HepG2 (cell line): ENCODE results near the gene LRTM2. TPM values are rescaled to one million over a fixed set of nuclear protein-coding genes. Genes with fewer than 3 reads are reported as not detected.
A peak's percentile ranks its signal among the peaks of the same experiment; 100 is the strongest.

ENCODE experiments used
- ARHGAP35 ChIP-seq: sonication (generic); formaldehyde crosslinking; IDR thresholded peaks from 2 replicates; pipeline ENCODE4 v1.9.0; 2022; ENCODE audit warnings: mild to moderate bottlenecking, inconsistent platforms, moderate library complexity, missing genetic modification reagents, borderline replicate concordance
- CAMTA2 ChIP-seq: sonication (generic); formaldehyde crosslinking; IDR thresholded peaks from 2 replicates; pipeline ENCODE4 v1.4.0; 2020; ENCODE audit warnings: mild to moderate bottlenecking, missing genetic modification reagents, borderline replicate concordance
- GZF1 ChIP-seq: sonication (generic); formaldehyde crosslinking; IDR thresholded peaks from 2 replicates; pipeline ENCODE4 v1.5.1; 2020; ENCODE audit warnings: mild to moderate bottlenecking, missing genetic modification reagents
- KLF15 ChIP-seq: sonication (generic); formaldehyde crosslinking; IDR thresholded peaks from 2 replicates; pipeline ENCODE4 v1.8.1; 2023; ENCODE audit warnings: borderline replicate concordance, mild to moderate bottlenecking, inconsistent platforms, missing genetic modification reagents, mixed read lengths
- MBNL3 ChIP-seq: fragments of 250-450 bp; sonication (Bioruptor Pico); conservative IDR thresholded peaks from 2 replicates; pipeline ENCODE4 v1.8.0; 2022; ENCODE audit warnings: mild to moderate bottlenecking, inconsistent platforms
- MED8 ChIP-seq: sonication (generic); formaldehyde crosslinking; IDR thresholded peaks from 2 replicates; pipeline ENCODE4 v1.8.1; 2023; ENCODE audit warnings: mild to moderate bottlenecking, missing genetic modification reagents; ENCODE audit not compliant: insufficient replicate concordance
- REL ChIP-seq: sonication (generic); formaldehyde crosslinking; conservative IDR thresholded peaks from 2 replicates; pipeline ENCODE4 v1.8.0; 2022; ENCODE audit warnings: mild to moderate bottlenecking, missing genetic modification reagents, moderate library complexity
- SOX6 ChIP-seq, 2 experiments: fragments of 450-650 bp in 1 of 2; sonication (generic) in 1 of 2; formaldehyde crosslinking in 1 of 2; IDR thresholded peaks; 2 replicates each; pipeline versions ENCODE4 v1.4.0 to v1.6.1; 2017 to 2020; ENCODE audit warnings: antibody characterized with exemption in 1 of 2, mild to moderate bottlenecking in 1 of 2, missing genetic modification reagents in 1 of 2
- STAT5B ChIP-seq: sonication (generic); formaldehyde crosslinking; IDR thresholded peaks from 2 replicates; pipeline ENCODE4 v1.4.0; 2020; ENCODE audit warnings: missing genetic modification reagents
- THYN1 ChIP-seq: sonication (generic); formaldehyde crosslinking; IDR thresholded peaks from 2 replicates; pipeline ENCODE4 v1.8.1; 2023; ENCODE audit warnings: low read depth, mild to moderate bottlenecking, moderate library complexity, missing genetic modification reagents, borderline replicate concordance
- TSC22D2 ChIP-seq: sonication (generic); formaldehyde crosslinking; IDR thresholded peaks from 2 replicates; pipeline ENCODE4 v1.5.1; 2020; ENCODE audit warnings: missing genetic modification reagents, mild to moderate bottlenecking, borderline replicate concordance
- XRCC5 ChIP-seq: fragments of 200-400 bp; formaldehyde crosslinking; optimal IDR thresholded peaks from 2 replicates; pipeline ENCODE3; 2017; ENCODE audit warnings: mild to moderate bottlenecking, low read length
- ZNF605 ChIP-seq: sonication (generic); formaldehyde crosslinking; IDR thresholded peaks from 2 replicates; pipeline ENCODE4 v1.8.0; 2022; ENCODE audit warnings: mild to moderate bottlenecking, missing genetic modification reagents
- ZNF747 ChIP-seq: sonication (generic); formaldehyde crosslinking; IDR thresholded peaks from 2 replicates; pipeline ENCODE4 v1.8.1; 2023; ENCODE audit warnings: missing genetic modification reagents, mild to moderate bottlenecking, borderline replicate concordance
- ZNF772 ChIP-seq: sonication (generic); formaldehyde crosslinking; IDR thresholded peaks from 2 replicates; pipeline ENCODE4 v1.5.0; 2020; ENCODE audit warnings: mild to moderate bottlenecking, missing genetic modification reagents
- polyA plus RNA-seq, 8 experiments: library from polyadenylated mRNA; depleted of rRNA in 3 of 8; stranded (reverse) in 7 of 8; unstranded in 1 of 8; fragments of >200 nt; fragmentation: Illumina TruSeq in 4 of 8; extraction: Trizol in 4 of 8; gene quantifications; 2 replicates each; pipeline versions ENCODE4 v1.2.1 to v1.2.3, GENCODE V29; 2011 to 2016; ENCODE audit warnings: low read depth in 4 of 8, missing spikeins in 1 of 8, mixed read lengths in 1 of 8; ENCODE audit not compliant: insufficient read depth in 1 of 8
- total RNA-seq, 5 experiments: library from RNA; depleted of rRNA; stranded (reverse); fragments of >200 nt; fragmentation: Illumina TruSeq; extraction: Trizol; gene quantifications; 2 replicates each; pipeline ENCODE4 v1.2.3, GENCODE V29; 2016; ENCODE audit warnings: low read depth in 1 of 5
- TF ChIP-seq, protein P1 (sequence below): IDR thresholded peaks from 2 replicates; pipeline ENCODE4 v1.6.1; 2016; ENCODE audit warnings: low read depth
- TF ChIP-seq, protein P2 (sequence below): sonication (generic); formaldehyde crosslinking; conservative IDR thresholded peaks from 2 replicates; pipeline ENCODE4 v1.4.0; 2020; ENCODE audit warnings: mild to moderate bottlenecking, missing genetic modification reagents, moderate library complexity
- TF ChIP-seq, protein P3 (sequence below): IDR thresholded peaks from 2 replicates; pipeline ENCODE4 v1.6.1; 2018; ENCODE audit warnings: missing genetic modification reagents
- TF ChIP-seq, protein P4 (sequence below): sonication (generic); formaldehyde crosslinking; IDR thresholded peaks from 2 replicates; pipeline ENCODE4 v1.5.0; 2020; ENCODE audit warnings: mild to moderate bottlenecking, missing genetic modification reagents

Gene LRTM2
- total and polyA plus RNA-seq, 2 of the 13 experiments (the other 11 are each of a cell fraction or from before 2014, with no cell fraction given) = 0.09 TPM; not detected in 1

DNA sequence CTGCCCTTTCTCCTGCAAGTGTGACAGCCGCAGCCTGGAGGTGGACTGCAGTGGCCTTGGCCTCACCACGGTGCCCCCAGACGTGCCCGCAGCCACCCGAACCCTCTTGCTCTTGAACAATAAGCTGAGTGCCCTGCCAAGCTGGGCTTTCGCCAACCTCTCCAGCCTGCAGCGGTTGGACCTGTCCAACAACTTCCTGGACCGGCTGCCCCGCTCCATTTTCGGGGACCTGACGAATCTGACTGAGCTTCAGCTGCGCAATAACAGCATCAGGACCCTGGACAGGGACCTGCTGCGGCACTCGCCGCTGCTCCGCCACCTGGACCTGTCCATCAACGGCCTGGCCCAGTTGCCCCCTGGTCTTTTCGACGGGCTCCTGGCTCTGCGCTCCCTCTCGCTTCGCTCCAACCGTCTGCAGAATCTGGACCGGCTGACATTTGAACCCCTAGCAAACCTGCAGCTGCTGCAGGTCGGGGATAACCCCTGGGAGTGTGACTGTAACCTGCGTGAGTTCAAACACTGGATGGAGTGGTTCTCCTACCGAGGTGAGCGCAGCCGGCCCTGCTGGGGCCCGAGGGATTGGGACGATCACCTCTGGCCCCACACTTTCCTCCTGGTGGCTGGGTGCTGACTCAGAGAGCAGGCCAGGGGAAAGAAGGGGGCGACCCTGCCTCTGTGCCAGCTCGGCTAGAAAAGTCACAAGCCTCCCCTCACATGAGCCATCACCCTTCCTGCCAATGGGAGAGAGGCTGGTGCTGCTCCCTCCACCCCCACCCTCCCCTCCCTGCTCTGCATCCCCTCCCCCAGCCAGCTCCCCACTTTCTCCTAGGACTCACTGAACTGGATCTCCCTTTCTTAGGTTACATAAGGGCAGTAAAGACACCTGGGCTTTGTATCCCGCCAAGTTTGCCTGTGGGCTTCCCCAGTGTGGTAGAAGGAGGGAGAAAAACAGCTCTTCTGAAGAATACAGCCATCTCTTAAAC is 10.9 kb downstream of the LRTM2 start (continued):
- TF ChIP-seq, protein P1, sequence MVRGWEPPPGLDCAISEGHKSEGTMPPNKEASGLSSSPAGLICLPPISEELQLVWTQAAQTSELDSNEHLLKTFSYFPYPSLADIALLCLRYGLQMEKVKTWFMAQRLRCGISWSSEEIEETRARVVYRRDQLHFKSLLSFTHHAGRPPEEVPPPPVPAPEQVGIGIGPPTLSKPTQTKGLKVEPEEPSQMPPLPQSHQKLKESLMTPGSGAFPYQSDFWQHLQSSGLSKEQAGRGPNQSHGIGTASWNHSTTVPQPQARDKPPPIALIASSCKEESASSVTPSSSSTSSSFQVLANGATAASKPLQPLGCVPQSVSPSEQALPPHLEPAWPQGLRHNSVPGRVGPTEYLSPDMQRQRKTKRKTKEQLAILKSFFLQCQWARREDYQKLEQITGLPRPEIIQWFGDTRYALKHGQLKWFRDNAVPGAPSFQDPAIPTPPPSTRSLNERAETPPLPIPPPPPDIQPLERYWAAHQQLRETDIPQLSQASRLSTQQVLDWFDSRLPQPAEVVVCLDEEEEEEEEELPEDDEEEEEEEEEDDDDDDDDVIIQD (CRISPR knock-in tag) = peak; percentile 52; the same call in 1 of the 2 replicates
- TF ChIP-seq THYN1 (CRISPR knock-in tag) (no peak), GZF1 (no peak), CAMTA2 (peak; percentile 76; the same call in 1 of the 2 replicates), SOX6 (IDR thresholded peaks at IDR 0.05) (no peak), SOX6 (CRISPR knock-in tag; IDR thresholded peaks at IDR 0.05) (0 out of 2 replicates have a peak, but pooled peaks have one; percentile 19), MBNL3 (CRISPR knock-in tag) (no peak), KLF15 (CRISPR knock-in tag) (peak; percentile 90), XRCC5 (peak; percentile 78), MED8 (CRISPR knock-in tag) (no peak), ZNF772 (peak; percentile 72; the same call in 1 of the 2 replicates), ZNF605 (peak; percentile 93), TSC22D2 (CRISPR knock-in tag) (peak; percentile 96), STAT5B (CRISPR knock-in tag) (0 out of 2 replicates have a peak, but pooled peaks have one; percentile 75), ARHGAP35 (peak; percentile 77; the same call in 1 of the 2 replicates), REL (no peak), ZNF747 (CRISPR knock-in tag) (peak; percentile 58; the same call in 1 of the 2 replicates)
- TF ChIP-seq, protein P2, sequence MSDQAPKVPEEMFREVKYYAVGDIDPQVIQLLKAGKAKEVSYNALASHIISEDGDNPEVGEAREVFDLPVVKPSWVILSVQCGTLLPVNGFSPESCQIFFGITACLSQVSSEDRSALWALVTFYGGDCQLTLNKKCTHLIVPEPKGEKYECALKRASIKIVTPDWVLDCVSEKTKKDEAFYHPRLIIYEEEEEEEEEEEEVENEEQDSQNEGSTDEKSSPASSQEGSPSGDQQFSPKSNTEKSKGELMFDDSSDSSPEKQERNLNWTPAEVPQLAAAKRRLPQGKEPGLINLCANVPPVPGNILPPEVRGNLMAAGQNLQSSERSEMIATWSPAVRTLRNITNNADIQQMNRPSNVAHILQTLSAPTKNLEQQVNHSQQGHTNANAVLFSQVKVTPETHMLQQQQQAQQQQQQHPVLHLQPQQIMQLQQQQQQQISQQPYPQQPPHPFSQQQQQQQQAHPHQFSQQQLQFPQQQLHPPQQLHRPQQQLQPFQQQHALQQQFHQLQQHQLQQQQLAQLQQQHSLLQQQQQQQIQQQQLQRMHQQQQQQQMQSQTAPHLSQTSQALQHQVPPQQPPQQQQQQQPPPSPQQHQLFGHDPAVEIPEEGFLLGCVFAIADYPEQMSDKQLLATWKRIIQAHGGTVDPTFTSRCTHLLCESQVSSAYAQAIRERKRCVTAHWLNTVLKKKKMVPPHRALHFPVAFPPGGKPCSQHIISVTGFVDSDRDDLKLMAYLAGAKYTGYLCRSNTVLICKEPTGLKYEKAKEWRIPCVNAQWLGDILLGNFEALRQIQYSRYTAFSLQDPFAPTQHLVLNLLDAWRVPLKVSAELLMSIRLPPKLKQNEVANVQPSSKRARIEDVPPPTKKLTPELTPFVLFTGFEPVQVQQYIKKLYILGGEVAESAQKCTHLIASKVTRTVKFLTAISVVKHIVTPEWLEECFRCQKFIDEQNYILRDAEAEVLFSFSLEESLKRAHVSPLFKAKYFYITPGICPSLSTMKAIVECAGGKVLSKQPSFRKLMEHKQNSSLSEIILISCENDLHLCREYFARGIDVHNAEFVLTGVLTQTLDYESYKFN (CRISPR knock-in tag) = no peak
- TF ChIP-seq, protein P3, sequence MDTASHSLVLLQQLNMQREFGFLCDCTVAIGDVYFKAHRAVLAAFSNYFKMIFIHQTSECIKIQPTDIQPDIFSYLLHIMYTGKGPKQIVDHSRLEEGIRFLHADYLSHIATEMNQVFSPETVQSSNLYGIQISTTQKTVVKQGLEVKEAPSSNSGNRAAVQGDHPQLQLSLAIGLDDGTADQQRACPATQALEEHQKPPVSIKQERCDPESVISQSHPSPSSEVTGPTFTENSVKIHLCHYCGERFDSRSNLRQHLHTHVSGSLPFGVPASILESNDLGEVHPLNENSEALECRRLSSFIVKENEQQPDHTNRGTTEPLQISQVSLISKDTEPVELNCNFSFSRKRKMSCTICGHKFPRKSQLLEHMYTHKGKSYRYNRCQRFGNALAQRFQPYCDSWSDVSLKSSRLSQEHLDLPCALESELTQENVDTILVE (CRISPR knock-in tag) = peak; percentile 87
- TF ChIP-seq, protein P4, sequence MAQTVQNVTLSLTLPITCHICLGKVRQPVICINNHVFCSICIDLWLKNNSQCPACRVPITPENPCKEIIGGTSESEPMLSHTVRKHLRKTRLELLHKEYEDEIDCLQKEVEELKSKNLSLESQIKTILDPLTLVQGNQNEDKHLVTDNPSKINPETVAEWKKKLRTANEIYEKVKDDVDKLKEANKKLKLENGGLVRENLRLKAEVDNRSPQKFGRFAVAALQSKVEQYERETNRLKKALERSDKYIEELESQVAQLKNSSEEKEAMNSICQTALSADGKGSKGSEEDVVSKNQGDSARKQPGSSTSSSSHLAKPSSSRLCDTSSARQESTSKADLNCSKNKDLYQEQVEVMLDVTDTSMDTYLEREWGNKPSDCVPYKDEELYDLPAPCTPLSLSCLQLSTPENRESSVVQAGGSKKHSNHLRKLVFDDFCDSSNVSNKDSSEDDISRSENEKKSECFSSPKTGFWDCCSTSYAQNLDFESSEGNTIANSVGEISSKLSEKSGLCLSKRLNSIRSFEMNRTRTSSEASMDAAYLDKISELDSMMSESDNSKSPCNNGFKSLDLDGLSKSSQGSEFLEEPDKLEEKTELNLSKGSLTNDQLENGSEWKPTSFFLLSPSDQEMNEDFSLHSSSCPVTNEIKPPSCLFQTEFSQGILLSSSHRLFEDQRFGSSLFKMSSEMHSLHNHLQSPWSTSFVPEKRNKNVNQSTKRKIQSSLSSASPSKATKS (CRISPR knock-in tag) = no peak
